Activated CD4-positive, alpha-beta T cell treated with anti-CD3 and anti-CD28 coated beads, Interleukin-10, Interleukin-2, amounts not matched to agents 100 ng/mL and 50 ng/mL, durations not matched to agents 16 hours and 8 hours (primary cell): Measurements from ENCODE around the gene GLRA3.
"Not testable (repeated sequence)": the region's sequence is repeated elsewhere in the genome, so short reads cannot be mapped to it uniquely, and the experiment has no call there.

Source experiments
- DNase-seq: peaks from one replicate; pipeline ENCODE4 v3.0.0-alpha.2; 2020

Gene GLRA3

GRCh38 chr4:174713181-174713580 is 115.9 kb downstream of the GLRA3 start:
- no peak for DNase-seq

- no peak for DNase-seq
Observed at GRCh38 chr4:174709526-174709925, 119.5 kb downstream of the GLRA3 start.

DNA sequence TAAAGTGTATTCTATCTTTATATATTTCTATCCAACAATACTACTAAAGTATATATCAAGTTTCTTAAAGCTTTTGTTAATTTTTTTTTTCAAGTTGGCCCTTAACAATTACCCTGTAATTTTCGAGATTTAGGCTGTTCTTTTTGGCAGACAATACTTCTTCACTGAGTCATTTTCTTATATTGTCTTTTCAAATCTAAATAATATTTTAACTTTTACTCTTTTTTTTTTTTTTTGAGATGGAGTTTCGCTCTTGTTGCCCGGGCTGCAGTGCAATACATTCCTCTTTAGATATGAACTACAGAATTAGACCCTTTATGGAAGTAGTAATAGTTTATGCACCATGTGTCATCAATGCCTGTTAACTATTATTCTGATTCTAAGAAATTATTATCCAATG is 120.7 kb downstream of the GLRA3 start:
- no peak for DNase-seq

GRCh38 chr4:174707902-174708301 is 121.1 kb downstream of the GLRA3 start:
- DNase-seq = no peak

GRCh38 chr4:174707051-174707676 is 121.9 kb downstream of the GLRA3 start:
- DNase-seq = peak; percentile 56

DNA sequence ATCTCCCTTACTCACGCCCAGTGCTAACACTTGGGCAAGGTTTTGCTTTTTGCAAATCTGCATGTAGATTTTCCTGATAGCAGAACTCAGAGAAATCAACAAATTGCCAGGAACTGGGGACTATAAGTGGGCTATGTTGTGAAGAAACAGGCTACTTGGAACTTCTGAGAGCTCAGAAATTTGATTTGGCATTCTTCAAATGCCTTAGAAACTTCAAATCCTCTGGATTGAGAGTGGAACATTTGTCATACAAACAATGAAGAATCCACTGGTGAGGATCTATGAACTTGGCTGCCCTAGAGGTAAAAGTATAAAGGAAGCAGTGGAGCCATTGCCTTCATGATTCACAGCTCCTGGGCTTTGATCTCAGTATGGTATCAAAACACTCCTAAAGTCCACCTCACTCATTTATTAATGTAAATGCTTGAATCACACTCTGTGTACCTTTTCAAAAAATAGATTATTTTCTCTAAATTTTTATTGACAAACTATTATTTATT is 126.0 kb downstream of the GLRA3 start:
- no peak for DNase-seq

- DNase-seq = no peak
Observed at GRCh38 chr4:174699654-174700053, 129.4 kb downstream of the GLRA3 start.

DNA sequence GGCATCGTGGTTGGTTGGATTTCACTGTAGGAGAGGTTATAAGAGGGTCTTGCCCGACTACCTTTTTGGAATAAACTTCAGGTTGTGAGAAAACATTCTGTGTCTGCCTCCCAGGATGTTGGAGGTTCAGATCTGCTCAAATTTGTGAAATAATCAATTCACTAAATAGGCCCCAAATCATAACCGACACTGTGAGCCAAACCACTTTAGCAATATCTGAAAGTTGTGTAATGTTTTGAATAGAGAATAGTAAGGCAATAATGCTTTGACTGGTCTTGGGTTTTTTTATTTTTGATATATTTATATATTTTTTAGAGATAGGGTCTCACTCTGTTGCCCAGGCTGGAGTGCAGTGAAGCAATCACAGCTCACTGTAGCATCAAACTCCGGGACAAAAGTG is 131.2 kb downstream of the GLRA3 start:
- DNase-seq = no peak

DNA sequence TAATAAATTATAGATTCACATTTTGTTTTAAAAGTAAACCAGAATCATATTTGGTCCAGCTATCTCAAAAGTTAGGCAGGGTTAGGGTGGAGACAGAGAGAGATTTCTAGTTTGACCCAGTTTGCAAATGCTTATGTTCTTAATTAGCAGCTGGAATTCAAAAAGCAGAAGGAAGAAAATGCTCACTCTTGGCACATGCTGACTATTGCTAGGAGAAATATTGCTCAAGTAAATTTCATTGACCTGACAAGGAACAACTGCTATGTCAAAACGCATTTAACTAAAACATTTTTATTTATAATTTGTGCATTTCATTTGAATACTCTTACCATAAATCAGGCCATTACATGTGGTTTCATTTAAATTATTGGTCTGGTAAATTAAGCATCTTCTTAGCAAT is 131.8 kb downstream of the GLRA3 start:
- no peak for DNase-seq

DNA sequence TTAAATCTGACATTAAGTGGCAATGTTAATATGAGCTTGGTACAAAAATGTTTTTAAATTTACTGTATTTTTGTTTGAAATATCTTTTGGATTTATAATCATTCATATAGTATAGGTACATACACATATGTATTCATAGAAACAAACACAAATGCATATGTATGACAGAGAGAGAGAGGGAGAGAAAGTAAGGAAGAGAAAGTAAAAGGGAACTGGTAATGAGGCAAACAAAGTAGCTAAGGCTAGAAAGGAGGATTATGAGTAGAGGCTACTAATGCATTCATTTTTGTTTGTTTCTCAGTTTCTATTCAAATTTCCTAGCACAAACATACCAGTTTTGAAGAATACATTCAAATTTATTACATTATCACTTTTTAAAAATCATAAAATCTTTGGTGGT is 132.4 kb downstream of the GLRA3 start:
- DNase-seq = no peak

GRCh38 chr4:174691876-174692275 is 137.2 kb downstream of the GLRA3 start:
- DNase-seq = not testable (repeated sequence)

DNA sequence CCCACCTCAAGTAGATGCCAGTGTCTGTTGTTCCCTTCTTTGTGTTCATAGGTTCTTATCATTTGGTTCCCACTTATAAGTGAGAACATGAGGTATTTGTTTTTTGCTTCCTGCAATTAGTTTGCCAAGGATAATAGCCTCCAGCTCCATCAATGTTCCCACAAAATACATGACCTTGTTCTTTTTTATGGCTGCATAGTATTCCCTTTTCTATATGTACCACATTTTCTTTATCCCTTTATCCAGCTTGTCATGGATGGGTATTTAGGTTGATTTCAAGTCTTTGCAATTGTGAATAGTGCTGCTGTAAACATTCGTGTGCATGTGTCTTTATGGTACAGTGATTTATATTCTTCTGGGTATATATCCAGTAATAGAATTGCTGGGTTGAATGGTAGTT is 138.4 kb downstream of the GLRA3 start:
- no peak for DNase-seq

DNA sequence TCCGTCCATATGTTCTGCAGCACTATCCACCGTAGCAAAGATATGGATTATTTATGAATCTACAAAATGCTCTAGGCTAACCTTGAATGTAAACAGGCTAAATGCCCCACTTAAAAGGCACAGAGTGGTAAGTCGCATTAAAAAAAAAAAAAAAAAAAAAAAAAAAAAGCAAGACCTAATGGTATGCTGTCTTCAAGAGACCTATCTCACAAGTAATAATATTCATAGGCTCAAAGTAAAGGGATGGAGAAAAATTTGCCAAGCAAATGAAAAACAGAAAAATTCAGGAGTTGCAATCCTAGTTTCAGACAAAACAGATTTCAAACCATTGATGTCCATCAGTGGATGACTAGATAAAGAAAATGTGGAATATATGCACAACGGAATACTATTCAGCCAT is 139.4 kb downstream of the GLRA3 start:
- DNase-seq = no peak

- DNase-seq = no peak
Observed at GRCh38 chr4:174686826-174687225, 142.2 kb downstream of the GLRA3 start.

DNA sequence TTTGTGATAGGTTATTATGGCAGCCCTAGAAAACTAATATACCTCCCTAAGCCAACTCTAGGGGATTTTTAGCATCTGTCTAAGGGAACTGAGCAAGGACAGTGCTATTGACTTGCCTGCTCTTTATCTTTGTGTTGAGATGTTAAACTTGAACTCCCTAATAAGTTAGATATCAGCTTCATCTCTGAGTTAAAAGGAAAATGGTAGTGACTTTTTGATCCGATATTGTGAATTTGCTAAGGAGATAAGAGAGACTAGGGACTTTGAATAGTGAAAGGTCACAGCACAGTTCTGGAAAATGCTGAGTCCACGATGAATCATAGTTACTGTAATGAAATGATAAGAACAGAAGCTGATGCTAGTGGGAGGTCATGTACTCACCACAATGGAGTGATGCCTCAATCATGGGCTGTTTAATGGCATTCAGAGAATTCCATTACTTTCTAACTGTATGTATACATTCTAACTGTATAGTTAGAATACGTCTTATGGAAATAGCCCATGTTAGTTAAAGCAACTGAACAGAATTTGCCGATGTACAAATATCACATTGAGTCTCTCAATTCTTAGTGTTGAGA is 147.2 kb downstream of the GLRA3 start:
- DNase-seq = no peak

DNA sequence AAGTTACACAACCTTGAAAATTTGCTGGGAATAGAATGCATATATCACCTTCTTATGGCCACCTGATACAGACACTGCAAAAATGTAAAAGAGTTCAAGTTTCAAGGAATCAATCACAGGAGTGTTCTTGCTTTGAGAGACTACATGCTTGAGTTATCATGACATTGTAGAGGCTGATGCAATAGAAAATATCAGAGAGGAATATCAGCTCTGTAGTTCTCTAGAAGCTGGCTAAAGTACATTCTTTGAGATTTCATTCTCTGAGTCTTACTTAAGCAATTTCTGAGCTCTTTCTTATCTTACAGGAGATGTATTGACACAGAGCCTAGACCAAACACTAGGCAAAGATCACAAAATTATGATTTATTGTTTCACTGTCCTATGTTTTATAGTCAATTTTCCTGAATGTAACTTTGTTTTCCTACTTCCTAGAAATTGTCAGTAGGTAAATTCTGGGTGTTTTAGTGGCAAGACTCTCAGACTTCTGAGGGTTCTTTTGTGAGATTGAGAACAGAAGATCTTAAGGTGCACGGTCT is 154.7 kb downstream of the GLRA3 start:
- no peak for DNase-seq

- DNase-seq = no peak
Observed at GRCh38 chr4:174673865-174674264, 155.2 kb downstream of the GLRA3 start.

DNA sequence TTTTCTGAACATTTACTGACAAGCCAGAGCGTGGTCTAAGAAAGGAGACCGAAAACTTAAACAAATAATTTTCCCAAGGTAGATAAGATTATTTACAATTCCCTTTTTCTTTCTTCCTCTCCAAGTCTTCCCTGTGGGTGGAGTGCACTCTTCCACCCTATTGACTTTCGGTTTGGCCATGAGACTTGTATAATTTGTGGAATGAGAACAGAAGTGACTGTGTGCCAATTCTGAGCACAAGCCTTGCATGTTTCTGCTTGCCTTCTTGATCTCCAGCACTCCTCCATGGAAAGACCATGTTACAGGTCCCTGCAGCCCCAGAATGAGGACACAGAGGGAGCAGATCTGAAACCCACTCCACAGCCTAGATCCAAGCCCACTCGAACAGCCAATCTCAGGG is 156.8 kb downstream of the GLRA3 start:
- no peak for DNase-seq

GRCh38 chr4:174669270-174669669 is 159.8 kb downstream of the GLRA3 start:
- DNase-seq = no peak

DNA sequence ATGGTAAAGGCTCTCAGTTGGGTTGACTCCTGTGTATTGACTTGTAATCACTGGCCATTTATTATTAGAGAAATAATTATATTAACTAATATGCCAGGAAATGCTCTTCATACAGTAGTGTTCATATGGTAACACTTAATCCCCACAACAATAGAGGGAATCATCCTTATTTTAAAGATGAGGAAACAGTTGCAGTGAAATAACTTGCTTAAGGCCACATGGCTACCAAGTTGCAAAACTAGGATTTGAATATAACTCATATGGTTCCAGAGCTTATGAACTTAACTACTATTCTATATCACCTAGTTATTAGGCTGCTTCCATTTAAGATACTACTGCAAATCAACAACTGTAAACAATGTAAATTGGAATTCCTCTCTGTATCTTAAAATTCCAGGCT is 163.2 kb downstream of the GLRA3 start:
- no peak for DNase-seq

DNA sequence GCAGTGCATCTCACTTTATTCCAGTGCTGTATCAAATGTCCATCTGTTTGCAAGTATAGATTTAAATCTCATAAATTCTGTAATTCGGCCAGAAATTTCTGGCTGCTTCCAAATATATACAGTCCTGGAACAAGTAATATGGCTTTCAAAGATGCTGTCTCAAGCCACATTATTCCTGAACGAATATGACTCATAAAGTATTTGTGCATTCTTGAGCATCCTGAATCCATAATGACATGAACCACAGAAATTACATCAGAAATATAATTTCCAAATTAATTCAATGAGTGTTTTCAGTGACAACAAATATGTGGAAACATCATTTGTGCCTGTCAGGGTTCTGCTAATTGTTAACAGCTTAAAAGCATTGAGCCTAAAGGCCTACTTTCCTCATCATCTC is 165.8 kb downstream of the GLRA3 start:
- no peak for DNase-seq

GRCh38 chr4:174658246-174658645 is 170.8 kb downstream of the GLRA3 start:
- DNase-seq = no peak

GRCh38 chr4:174657472-174657871 is 171.6 kb downstream of the GLRA3 start:
- DNase-seq = no peak

DNA sequence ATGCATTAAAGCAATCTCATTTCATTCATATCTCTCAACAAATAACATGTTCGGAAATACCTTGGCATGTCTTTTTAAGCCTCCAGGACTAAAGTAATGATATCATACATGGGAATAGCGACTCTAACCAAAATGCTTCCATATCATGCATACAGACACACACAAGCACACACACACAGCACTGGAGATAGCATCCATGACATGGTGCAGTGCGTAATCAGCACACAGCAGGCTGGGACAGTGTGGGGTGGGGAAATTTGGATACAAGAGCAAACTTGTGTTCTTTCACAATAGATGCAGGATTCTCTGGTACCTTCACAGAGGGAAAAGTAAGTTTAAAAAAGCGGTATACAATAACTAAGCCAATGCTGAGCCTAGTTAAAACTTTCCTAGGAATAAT is 174.4 kb downstream of the GLRA3 start:
- DNase-seq = no peak
